ENCODE data around the gene CEP112. TPM values are rescaled to one million over a fixed set of nuclear protein-coding genes. Genes with fewer than 3 reads are reported as not detected.
A peak's percentile ranks its signal among the peaks of the same experiment; 100 is the strongest.

The CEP112 gene
- total and polyA plus RNA-seq, 2 of the 13 experiments (the other 11 are each of a cell fraction or from before 2014, with no cell fraction given), result 1.2 to 3.4 TPM

GRCh38 chr17:65953316-65954147, 238.4 kb downstream of the CEP112 start (continued):
- no peak for TF ChIP-seq ZBTB46 (CRISPR knock-in tag; IDR thresholded peaks at IDR 0.05; ENCODE audit: borderline replicate concordance)
- TF ChIP-seq, protein P1, sequence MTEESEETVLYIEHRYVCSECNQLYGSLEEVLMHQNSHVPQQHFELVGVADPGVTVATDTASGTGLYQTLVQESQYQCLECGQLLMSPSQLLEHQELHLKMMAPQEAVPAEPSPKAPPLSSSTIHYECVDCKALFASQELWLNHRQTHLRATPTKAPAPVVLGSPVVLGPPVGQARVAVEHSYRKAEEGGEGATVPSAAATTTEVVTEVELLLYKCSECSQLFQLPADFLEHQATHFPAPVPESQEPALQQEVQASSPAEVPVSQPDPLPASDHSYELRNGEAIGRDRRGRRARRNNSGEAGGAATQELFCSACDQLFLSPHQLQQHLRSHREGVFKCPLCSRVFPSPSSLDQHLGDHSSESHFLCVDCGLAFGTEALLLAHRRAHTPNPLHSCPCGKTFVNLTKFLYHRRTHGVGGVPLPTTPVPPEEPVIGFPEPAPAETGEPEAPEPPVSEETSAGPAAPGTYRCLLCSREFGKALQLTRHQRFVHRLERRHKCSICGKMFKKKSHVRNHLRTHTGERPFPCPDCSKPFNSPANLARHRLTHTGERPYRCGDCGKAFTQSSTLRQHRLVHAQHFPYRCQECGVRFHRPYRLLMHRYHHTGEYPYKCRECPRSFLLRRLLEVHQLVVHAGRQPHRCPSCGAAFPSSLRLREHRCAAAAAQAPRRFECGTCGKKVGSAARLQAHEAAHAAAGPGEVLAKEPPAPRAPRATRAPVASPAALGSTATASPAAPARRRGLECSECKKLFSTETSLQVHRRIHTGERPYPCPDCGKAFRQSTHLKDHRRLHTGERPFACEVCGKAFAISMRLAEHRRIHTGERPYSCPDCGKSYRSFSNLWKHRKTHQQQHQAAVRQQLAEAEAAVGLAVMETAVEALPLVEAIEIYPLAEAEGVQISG (CRISPR knock-in tag; IDR thresholded peaks at IDR 0.05), result peak; percentile 95
- TF ChIP-seq ASH2L (IDR thresholded peaks at IDR 0.05; ENCODE audit: insufficient read length, low read depth, low read length), result no peak
- TF ChIP-seq NFE2 (CRISPR knock-in tag; IDR thresholded peaks at IDR 0.05), result no peak
- TF ChIP-seq PATZ1 (CRISPR knock-in tag; IDR thresholded peaks at IDR 0.05), result no peak
- no peak for TF ChIP-seq HOXA7 (CRISPR knock-in tag; IDR thresholded peaks at IDR 0.05)
- no peak for TF ChIP-seq ZBTB4 (CRISPR knock-in tag; IDR thresholded peaks at IDR 0.05; ENCODE audit: borderline replicate concordance)
- no peak for TF ChIP-seq POLR2AphosphoS2 (IDR thresholded peaks at IDR 0.05; ENCODE audit: low read depth, low read length)
- no peak for TF ChIP-seq ZNF343 (CRISPR knock-in tag; IDR thresholded peaks at IDR 0.05)
- TF ChIP-seq ZNF839 (CRISPR knock-in tag; IDR thresholded peaks at IDR 0.05; ENCODE audit: borderline replicate concordance), result no peak
- TF ChIP-seq ZNF713 (CRISPR knock-in tag; IDR thresholded peaks at IDR 0.05), result no peak
- TF ChIP-seq TOE1 (CRISPR knock-in tag; IDR thresholded peaks at IDR 0.05), result no peak
- TF ChIP-seq NKX3-1 (CRISPR knock-in tag; IDR thresholded peaks at IDR 0.05), result no peak
- 0 out of 4 replicates have a peak, but pooled peaks of 1 of the 2 experiments have one; percentile 28 for TF ChIP-seq POLR2A (IDR thresholded peaks at IDR 0.05; ENCODE audit: insufficient read depth in 1 of 2, low read depth in 2 of 2, low read length in 2 of 2)
- no peak for TF ChIP-seq MBNL3 (CRISPR knock-in tag; conservative IDR thresholded peaks at IDR 0.05)
- TF ChIP-seq NRL (CRISPR knock-in tag; IDR thresholded peaks at IDR 0.05; ENCODE audit: borderline replicate concordance), result no peak
- TF ChIP-seq GTF2F1 (IDR thresholded peaks at IDR 0.05; ENCODE audit: low read length), result no peak
- TF ChIP-seq DNMT3B (CRISPR knock-in tag; conservative IDR thresholded peaks at IDR 0.05), result no peak
- TF ChIP-seq ZNF605 (CRISPR knock-in tag; IDR thresholded peaks at IDR 0.05), result no peak
- no peak for TF ChIP-seq ZSCAN9 (CRISPR knock-in tag; IDR thresholded peaks at IDR 0.05; ENCODE audit: borderline replicate concordance)

Measured in HepG2 (cell line).